GM23338 (cell line): ENCODE measurements around the gene KLC1. TPM values are rescaled to one million over a fixed set of nuclear protein-coding genes. Genes with fewer than 3 reads are reported as not detected.

Source experiments
- ATAC-seq: fragments of 200-7000 bp; cut with Tn5 transposase; 3 replicates; pipeline ENCODE4 v1.9.1; 2020
- DNase-seq: peaks from one replicate; pipeline ENCODE4 v3.0.0-alpha.2; 2015; ENCODE audit warnings: low spot score
- H2AFZ ChIP-seq: fragments of 200-600 bp; sonication (generic); 2 replicates; pipeline ENCODE4 v1.8.0; 2016; ENCODE audit warnings: antibody characterized with exemption, mild to moderate bottlenecking, moderate library complexity
- H3F3A ChIP-seq: fragments of 200-600 bp; sonication (generic); replicated peaks from 2 replicates; pipeline ENCODE4 v1.8.0; 2017; ENCODE audit warnings: antibody characterized with exemption, mixed run types, low read depth
- H3K27ac ChIP-seq: fragments of 200-600 bp; sonication (generic); 2 replicates; pipeline ENCODE4 v1.6.1; 2016; ENCODE audit warnings: low read depth
- H3K27me3 ChIP-seq: fragments of 200-600 bp; sonication (generic); 2 replicates; pipeline ENCODE4 v1.8.0; 2016; ENCODE audit warnings: mild to moderate bottlenecking, mixed run types, moderate library complexity; ENCODE audit not compliant: insufficient read depth
- H3K36me3 ChIP-seq: fragments of 200-600 bp; sonication (generic); 2 replicates; pipeline ENCODE4 v1.8.0; 2016; ENCODE audit warnings: mild to moderate bottlenecking; ENCODE audit not compliant: insufficient read depth
- H3K4me1 ChIP-seq: fragments of 200-600 bp; sonication (generic); 2 replicates; pipeline ENCODE4 v1.8.0; 2016; ENCODE audit warnings: mild to moderate bottlenecking, moderate library complexity; ENCODE audit not compliant: insufficient read depth
- H3K4me2 ChIP-seq: fragments of 200-600 bp; sonication (generic); 2 replicates; pipeline ENCODE4 v1.7.1; 2017; ENCODE audit warnings: mixed run types
- H3K4me3 ChIP-seq: fragments of 200-600 bp; sonication (generic); 2 replicates; pipeline ENCODE4 v1.6.1; 2016; ENCODE audit warnings: mixed run types
- H3K79me2 ChIP-seq: fragments of 200-600 bp; sonication (generic); replicated peaks from 2 replicates; pipeline ENCODE4 v1.8.0; 2017; ENCODE audit warnings: mild to moderate bottlenecking; ENCODE audit not compliant: insufficient read depth
- H3K9me2 ChIP-seq: fragments of 200-600 bp; sonication (generic); 2 replicates; pipeline ENCODE4 v1.8.0; 2017; ENCODE audit not compliant: insufficient read depth
- H4K20me1 ChIP-seq: fragments of 200-600 bp; sonication (generic); replicated peaks from 2 replicates; pipeline ENCODE4 v1.8.0; 2017; ENCODE audit warnings: mild to moderate bottlenecking; ENCODE audit not compliant: insufficient read depth
- H3K27ac Mint-ChIP-seq: 2 replicates; pipeline ENCODE4 v1.8.0; 2020; ENCODE audit warnings: inconsistent platforms, mild to moderate bottlenecking, moderate library complexity, mixed read lengths
- H3K27me3 Mint-ChIP-seq: 3 replicates; pipeline ENCODE4 v1.8.0; 2022; ENCODE audit warnings: low read depth, mild to moderate bottlenecking, moderate library complexity, mixed read lengths, inconsistent platforms; ENCODE audit not compliant: insufficient read depth, poor library complexity
- H3K36me3 Mint-ChIP-seq: 3 replicates; pipeline ENCODE4 v1.8.0; 2021; ENCODE audit warnings: low read depth, mild to moderate bottlenecking, inconsistent platforms, moderate library complexity, mixed read lengths
- H3K4me1 Mint-ChIP-seq: 3 replicates; pipeline ENCODE4 v1.8.0; 2020; ENCODE audit warnings: mild to moderate bottlenecking, inconsistent platforms, mixed read lengths
- H3K4me3 Mint-ChIP-seq: 3 replicates; pipeline ENCODE4 v1.8.0; 2021; ENCODE audit warnings: moderate library complexity, mild to moderate bottlenecking, inconsistent platforms, mixed read lengths
- H3K9me3 Mint-ChIP-seq: 3 replicates; pipeline ENCODE4 v1.8.0; 2020; ENCODE audit warnings: moderate library complexity, mild to moderate bottlenecking, inconsistent platforms, mixed read lengths
- CREB1 ChIP-seq: fragments of 250-450 bp; sonication (Bioruptor Pico); IDR thresholded peaks from 2 replicates; pipeline ENCODE4 v1.5.0; 2020; ENCODE audit warnings: low read depth, mild to moderate bottlenecking, moderate library complexity
- CTCF ChIP-seq, 2 experiments: fragments of 200-600 bp in 1 of 2; sonication (generic) in 1 of 2; conservative IDR thresholded peaks; 2 replicates each; pipeline versions ENCODE4 v1.5.1 to v1.6.1; 2016 to 2017; ENCODE audit warnings: antibody characterized with exemption in 2 of 2, low read depth in 2 of 2, mild to moderate bottlenecking in 2 of 2, moderate library complexity in 1 of 2
- ETS1 ChIP-seq: IDR thresholded peaks from 2 replicates; pipeline ENCODE4 v1.6.1; 2016; ENCODE audit warnings: antibody characterized with exemption
- EZH2 ChIP-seq: fragments of 200-600 bp; sonication (generic); IDR thresholded peaks from one replicate; pipeline ENCODE4 v1.8.0; 2017; ENCODE audit warnings: antibody characterized with exemption, mild to moderate bottlenecking, low read depth; ENCODE audit not compliant: unreplicated experiment
- EZH2phosphoT487 ChIP-seq: fragments of 200-600 bp; sonication (generic); IDR thresholded peaks from one replicate; pipeline ENCODE4 v1.8.1; 2018; ENCODE audit warnings: antibody characterized with exemption; ENCODE audit not compliant: unreplicated experiment
- JUNB ChIP-seq: IDR thresholded peaks from one replicate; pipeline ENCODE4 v1.6.1; 2016; ENCODE audit warnings: antibody characterized with exemption; ENCODE audit not compliant: unreplicated experiment
- NANOG ChIP-seq: IDR thresholded peaks from 2 replicates; pipeline ENCODE4 v1.6.1; 2016; ENCODE audit warnings: antibody characterized with exemption, borderline replicate concordance
- POLR2AphosphoS5 ChIP-seq: IDR thresholded peaks from 2 replicates; pipeline ENCODE4 v1.6.1; 2016; ENCODE audit warnings: antibody characterized with exemption, low read depth
- REST ChIP-seq: IDR thresholded peaks from one replicate; pipeline ENCODE4 v1.6.1; 2018; ENCODE audit warnings: antibody characterized with exemption; ENCODE audit not compliant: unreplicated experiment
- STAT1 ChIP-seq: IDR thresholded peaks from one replicate; pipeline ENCODE4 v1.6.1; 2016; ENCODE audit warnings: antibody characterized with exemption; ENCODE audit not compliant: unreplicated experiment
- ZNF114 ChIP-seq: fragments of 250-450 bp; sonication (Bioruptor Pico); IDR thresholded peaks from 2 replicates; pipeline ENCODE4 v1.5.0; 2020; ENCODE audit warnings: mild to moderate bottlenecking, moderate library complexity
- ZNF331 ChIP-seq: fragments of 250-450 bp; sonication (Bioruptor Pico); IDR thresholded peaks from 2 replicates; pipeline ENCODE4 v1.5.0; 2020; ENCODE audit warnings: low read depth, mild to moderate bottlenecking, moderate library complexity
- ZNF462 ChIP-seq: fragments of 250-450 bp; sonication (Bioruptor Pico); IDR thresholded peaks from 2 replicates; pipeline ENCODE4 v1.5.0; 2020; ENCODE audit warnings: mild to moderate bottlenecking, moderate library complexity
- polyA plus RNA-seq: library from polyadenylated mRNA; unstranded; fragments of >200 nt; fragmentation: Nextera tagmentation; extraction: Ambion mirVana; gene quantifications from 2 replicates; pipeline ENCODE4 v1.2.1, GENCODE V29; 2016
- total RNA-seq: library from RNA; depleted of rRNA; stranded (reverse); fragments of >200 nt; shearing (Covaris generic); gene quantifications from 2 replicates; pipeline ENCODE4 v1.2.3, GENCODE V29; 2014

The KLC1 gene
- total and polyA plus RNA-seq, 2 experiments from 2014 or later = 165 to 308 TPM

- Histone ChIP-seq H2AFZ (no peak overlapping the region), H3K4me1 (no peaks in the 10 kb centered on the region), H3K4me2 (no peak overlapping the region), H3F3A (peaks cover 3% of the 10 kb centered on the region; the same call in 1 of the 2 replicates), H3K79me2 (peaks cover 33% of the 10 kb centered on the region), H3K27ac (no peak overlapping the region), H3K9me2 (no peaks in the 10 kb centered on the region), H3K36me3 (peaks cover 39% of the 10 kb centered on the region), H4K20me1 (peaks cover 29% of the 10 kb centered on the region), H3K4me3 (no peak overlapping the region), H3K27me3 (no peaks in the 10 kb centered on the region)
- Mint-ChIP-seq H3K4me1 (peaks cover 3% of the 10 kb centered on the region; the same call in 2 of the 3 replicates), H3K9me3 (no peaks in the 10 kb centered on the region), H3K27ac (no peak overlapping the region), H3K4me3 (no peak overlapping the region), H3K36me3 (peaks cover 46% of the 10 kb centered on the region), H3K27me3 (peaks cover 12% of the 10 kb centered on the region)
- TF ChIP-seq CREB1 (CRISPR knock-in tag) (no peak), EZH2phosphoT487 (no peak), EZH2 (no peak), POLR2AphosphoS5 (no peak), JUNB (no peak), ETS1 (no peak), ZNF114 (CRISPR knock-in tag) (no peak), REST (no peak), CTCF (conservative IDR thresholded peaks at IDR 0.05; ENCODE audit: low read depth in 2 of 2) (no peak), ZNF462 (no peak), ZNF331 (CRISPR knock-in tag) (no peak), NANOG (no peak), STAT1 (no peak)
- ATAC-seq (no peak), DNase-seq (no peak)
Measured at GRCh38 chr14:103686831-103687485, 57.9 kb downstream of the KLC1 start.
